Measurements from ENCODE around the gene SYNJ1. TPM values are rescaled to one million over a fixed set of nuclear protein-coding genes. Genes with fewer than 3 reads are reported as not detected.
A peak's percentile ranks its signal among the peaks of the same experiment; 100 is the strongest.

The SYNJ1 gene
- total and polyA plus RNA-seq, 2 of the 13 experiments (the other 11 are each of a cell fraction or from before 2014, with no cell fraction given) = 2.0 to 2.7 TPM

- H3K79me2 ChIP-seq (ENCODE audit: insufficient read depth, low read length) = no peaks in the 10 kb centered on the region
- FAIRE-seq (peak; percentile 51), ATAC-seq (peak; percentile 97), DNase-seq (ENCODE audit: low spot score) (peak; percentile 46)
- 31% methylated on average over 9 of the region's 9 CpGs for whole genome bisulfite sequencing (ENCODE audit: low lambda C conversion rate)
- H2AFZ ChIP-seq (ENCODE audit: low read length) = no peak overlapping the region
- 0 out of 6 replicates have a peak overlapping the region, but pooled peaks of 1 of the 3 experiments have one; percentile 3 for H3K4me3 ChIP-seq (replicated peaks in 1 of 3; ENCODE audit: insufficient read depth in 1 of 3, low read depth in 2 of 3, low read length in 3 of 3)
- no peaks in the 10 kb centered on the region; a peak in 1 of 5 replicates for H3K36me3 ChIP-seq (replicated peaks in 1 of 2; ENCODE audit: control insufficient read depth in 1 of 2, insufficient read depth in 2 of 2, low read length in 2 of 2)
- peaks cover 14% of the 10 kb centered on the region for H3K4me1 ChIP-seq (ENCODE audit: insufficient read depth, low read length)
- POLR2A ChIA-PET = interaction anchor here (1.0 to 1.5 kb wide), 2 partner anchors 46 to 70 kb away, joined by 4 to 5 read pairs; partner anchors contain the start of gene CFAP298
- H3K9ac ChIP-seq (ENCODE audit: insufficient read depth, low read depth, low read length) = no peak overlapping the region
- no TSS peak for BruUV-seq (replicated peaks)
- no peaks in the 10 kb centered on the region for H4K20me1 ChIP-seq (ENCODE audit: insufficient read depth, low read length)
- in situ Hi-C loops (cut with HindIII; ENCODE audit: extremely low pct_ligation_motif_present, low pct_unique_long_range_greater_than_20kb) = loop anchor here (25.0 kb wide), 1 partner anchor 479 kb away; no protein-coding TSS in a partner anchor
- intact Hi-C loops (cut with micrococcal nuclease; ENCODE audit: unreplicated experiment) = loop anchor here (10.0 kb wide), 1 partner anchor 466 kb away; no protein-coding TSS in a partner anchor
- peak overlapping the region; percentile 32 for H3K27ac ChIP-seq (ENCODE audit: extremely low read length, insufficient read depth, low read length)
- CTCF ChIA-PET (ENCODE audit: low intra/inter-chr PET ratio, low total read pairs) = no interaction called here
- no peaks in the 10 kb centered on the region for H3K27me3 ChIP-seq (ENCODE audit: control insufficient read depth in 1 of 2, insufficient read depth in 2 of 2, low read length in 2 of 2)
- no peaks in the 10 kb centered on the region for H3K9me3 ChIP-seq (ENCODE audit: low read length)
- H3K4me2 ChIP-seq (ENCODE audit: low read depth, low read length) = peak overlapping the region; percentile 56
- peak; percentile 97 for TF ChIP-seq ZSCAN25 (CRISPR knock-in tag; IDR thresholded peaks at IDR 0.05)
- TF ChIP-seq PAF1 (CRISPR knock-in tag; IDR thresholded peaks at IDR 0.05) = no peak
- TF ChIP-seq HNF4G (IDR thresholded peaks at IDR 0.05; ENCODE audit: borderline replicate concordance, low read depth, low read length) = peak; percentile 66
- TF ChIP-seq HNF4G (CRISPR knock-in tag; IDR thresholded peaks at IDR 0.05; ENCODE audit: borderline replicate concordance, low read depth) = peak; percentile 79; the same call in 1 of the 2 replicates
- peak; percentile 28; the same call in 1 of the 2 replicates for TF ChIP-seq FOXO1 (CRISPR knock-in tag; IDR thresholded peaks at IDR 0.05)
- TF ChIP-seq MLXIP (CRISPR knock-in tag; IDR thresholded peaks at IDR 0.05; ENCODE audit: borderline replicate concordance) = no peak
- no peak for TF ChIP-seq ZNF513 (CRISPR knock-in tag; conservative IDR thresholded peaks at IDR 0.05)
- TF ChIP-seq ONECUT2 (CRISPR knock-in tag; IDR thresholded peaks at IDR 0.05) = no peak
- TF ChIP-seq ZNF644 (CRISPR knock-in tag; IDR thresholded peaks at IDR 0.05; ENCODE audit: low read depth) = peak; percentile 43; the same call in 1 of the 2 replicates
- no peak for TF ChIP-seq RBM22 (optimal IDR thresholded peaks at IDR 0.05; ENCODE audit: low read length)
- no peak for TF ChIP-seq ZNF766 (CRISPR knock-in tag; IDR thresholded peaks at IDR 0.05; ENCODE audit: borderline replicate concordance)
- peak; percentile 41 for TF ChIP-seq ARID5B (CRISPR knock-in tag; IDR thresholded peaks at IDR 0.05)
- TF ChIP-seq SOX6 (IDR thresholded peaks at IDR 0.05) = no peak
- TF ChIP-seq SOX6 (CRISPR knock-in tag; IDR thresholded peaks at IDR 0.05) = 0 out of 2 replicates have a peak, but pooled peaks have one; percentile 20
- no peak for TF ChIP-seq SNRNP70 (IDR thresholded peaks at IDR 0.05; ENCODE audit: low read depth, low read length)
- peak; percentile 35 for TF ChIP-seq MAX (IDR thresholded peaks at IDR 0.05)
Observed at GRCh38 chr21:32658524-32658923, 69.3 kb downstream of the SYNJ1 start.
